GM23338 (cell line): ENCODE results near the gene CIZ1. TPM values are rescaled to one million over a fixed set of nuclear protein-coding genes. Genes with fewer than 3 reads are reported as not detected.
A peak's percentile ranks its signal among the peaks of the same experiment; 100 is the strongest.

Experiments used
- ATAC-seq: fragments of 200-7000 bp; cut with Tn5 transposase; 3 replicates; pipeline ENCODE4 v1.9.1; 2020
- DNase-seq: peaks from one replicate; pipeline ENCODE4 v3.0.0-alpha.2; 2015; ENCODE audit warnings: low spot score
- H2AFZ ChIP-seq: fragments of 200-600 bp; sonication (generic); 2 replicates; pipeline ENCODE4 v1.8.0; 2016; ENCODE audit warnings: antibody characterized with exemption, mild to moderate bottlenecking, moderate library complexity
- H3F3A ChIP-seq: fragments of 200-600 bp; sonication (generic); replicated peaks from 2 replicates; pipeline ENCODE4 v1.8.0; 2017; ENCODE audit warnings: antibody characterized with exemption, mixed run types, low read depth
- H3K27ac ChIP-seq: fragments of 200-600 bp; sonication (generic); 2 replicates; pipeline ENCODE4 v1.6.1; 2016; ENCODE audit warnings: low read depth
- H3K27me3 ChIP-seq: fragments of 200-600 bp; sonication (generic); 2 replicates; pipeline ENCODE4 v1.8.0; 2016; ENCODE audit warnings: mild to moderate bottlenecking, mixed run types, moderate library complexity; ENCODE audit not compliant: insufficient read depth
- H3K36me3 ChIP-seq: fragments of 200-600 bp; sonication (generic); 2 replicates; pipeline ENCODE4 v1.8.0; 2016; ENCODE audit warnings: mild to moderate bottlenecking; ENCODE audit not compliant: insufficient read depth
- H3K4me1 ChIP-seq: fragments of 200-600 bp; sonication (generic); 2 replicates; pipeline ENCODE4 v1.8.0; 2016; ENCODE audit warnings: mild to moderate bottlenecking, moderate library complexity; ENCODE audit not compliant: insufficient read depth
- H3K4me2 ChIP-seq: fragments of 200-600 bp; sonication (generic); 2 replicates; pipeline ENCODE4 v1.7.1; 2017; ENCODE audit warnings: mixed run types
- H3K4me3 ChIP-seq: fragments of 200-600 bp; sonication (generic); 2 replicates; pipeline ENCODE4 v1.6.1; 2016; ENCODE audit warnings: mixed run types
- H3K79me2 ChIP-seq: fragments of 200-600 bp; sonication (generic); replicated peaks from 2 replicates; pipeline ENCODE4 v1.8.0; 2017; ENCODE audit warnings: mild to moderate bottlenecking; ENCODE audit not compliant: insufficient read depth
- H3K9me2 ChIP-seq: fragments of 200-600 bp; sonication (generic); 2 replicates; pipeline ENCODE4 v1.8.0; 2017; ENCODE audit not compliant: insufficient read depth
- H4K20me1 ChIP-seq: fragments of 200-600 bp; sonication (generic); replicated peaks from 2 replicates; pipeline ENCODE4 v1.8.0; 2017; ENCODE audit warnings: mild to moderate bottlenecking; ENCODE audit not compliant: insufficient read depth
- H3K27ac Mint-ChIP-seq: 2 replicates; pipeline ENCODE4 v1.8.0; 2020; ENCODE audit warnings: inconsistent platforms, mild to moderate bottlenecking, moderate library complexity, mixed read lengths
- H3K27me3 Mint-ChIP-seq: 3 replicates; pipeline ENCODE4 v1.8.0; 2022; ENCODE audit warnings: low read depth, mild to moderate bottlenecking, moderate library complexity, mixed read lengths, inconsistent platforms; ENCODE audit not compliant: insufficient read depth, poor library complexity
- H3K36me3 Mint-ChIP-seq: 3 replicates; pipeline ENCODE4 v1.8.0; 2021; ENCODE audit warnings: low read depth, mild to moderate bottlenecking, inconsistent platforms, moderate library complexity, mixed read lengths
- H3K4me1 Mint-ChIP-seq: 3 replicates; pipeline ENCODE4 v1.8.0; 2020; ENCODE audit warnings: mild to moderate bottlenecking, inconsistent platforms, mixed read lengths
- H3K4me3 Mint-ChIP-seq: 3 replicates; pipeline ENCODE4 v1.8.0; 2021; ENCODE audit warnings: moderate library complexity, mild to moderate bottlenecking, inconsistent platforms, mixed read lengths
- H3K9me3 Mint-ChIP-seq: 3 replicates; pipeline ENCODE4 v1.8.0; 2020; ENCODE audit warnings: moderate library complexity, mild to moderate bottlenecking, inconsistent platforms, mixed read lengths
- CREB1 ChIP-seq: fragments of 250-450 bp; sonication (Bioruptor Pico); IDR thresholded peaks from 2 replicates; pipeline ENCODE4 v1.5.0; 2020; ENCODE audit warnings: low read depth, mild to moderate bottlenecking, moderate library complexity
- ETS1 ChIP-seq: IDR thresholded peaks from 2 replicates; pipeline ENCODE4 v1.6.1; 2016; ENCODE audit warnings: antibody characterized with exemption
- EZH2 ChIP-seq: fragments of 200-600 bp; sonication (generic); IDR thresholded peaks from one replicate; pipeline ENCODE4 v1.8.0; 2017; ENCODE audit warnings: antibody characterized with exemption, mild to moderate bottlenecking, low read depth; ENCODE audit not compliant: unreplicated experiment
- EZH2phosphoT487 ChIP-seq: fragments of 200-600 bp; sonication (generic); IDR thresholded peaks from one replicate; pipeline ENCODE4 v1.8.1; 2018; ENCODE audit warnings: antibody characterized with exemption; ENCODE audit not compliant: unreplicated experiment
- JUNB ChIP-seq: IDR thresholded peaks from one replicate; pipeline ENCODE4 v1.6.1; 2016; ENCODE audit warnings: antibody characterized with exemption; ENCODE audit not compliant: unreplicated experiment
- NANOG ChIP-seq: IDR thresholded peaks from 2 replicates; pipeline ENCODE4 v1.6.1; 2016; ENCODE audit warnings: antibody characterized with exemption, borderline replicate concordance
- POLR2AphosphoS5 ChIP-seq: IDR thresholded peaks from 2 replicates; pipeline ENCODE4 v1.6.1; 2016; ENCODE audit warnings: antibody characterized with exemption, low read depth
- REST ChIP-seq: IDR thresholded peaks from one replicate; pipeline ENCODE4 v1.6.1; 2018; ENCODE audit warnings: antibody characterized with exemption; ENCODE audit not compliant: unreplicated experiment
- STAT1 ChIP-seq: IDR thresholded peaks from one replicate; pipeline ENCODE4 v1.6.1; 2016; ENCODE audit warnings: antibody characterized with exemption; ENCODE audit not compliant: unreplicated experiment
- ZNF114 ChIP-seq: fragments of 250-450 bp; sonication (Bioruptor Pico); IDR thresholded peaks from 2 replicates; pipeline ENCODE4 v1.5.0; 2020; ENCODE audit warnings: mild to moderate bottlenecking, moderate library complexity
- ZNF331 ChIP-seq: fragments of 250-450 bp; sonication (Bioruptor Pico); IDR thresholded peaks from 2 replicates; pipeline ENCODE4 v1.5.0; 2020; ENCODE audit warnings: low read depth, mild to moderate bottlenecking, moderate library complexity
- polyA plus RNA-seq: library from polyadenylated mRNA; unstranded; fragments of >200 nt; fragmentation: Nextera tagmentation; extraction: Ambion mirVana; gene quantifications from 2 replicates; pipeline ENCODE4 v1.2.1, GENCODE V29; 2016
- total RNA-seq: library from RNA; depleted of rRNA; stranded (reverse); fragments of >200 nt; shearing (Covaris generic); gene quantifications from 2 replicates; pipeline ENCODE4 v1.2.3, GENCODE V29; 2014
- TF ChIP-seq, protein P1 (sequence below), 2 experiments: fragments of 200-600 bp in 1 of 2; sonication (generic) in 1 of 2; conservative IDR thresholded peaks; 2 replicates each; pipeline versions ENCODE4 v1.5.1 to v1.6.1; 2016 to 2017; ENCODE audit warnings: antibody characterized with exemption in 2 of 2, low read depth in 2 of 2, mild to moderate bottlenecking in 2 of 2, moderate library complexity in 1 of 2
- TF ChIP-seq, protein P2 (sequence below): fragments of 250-450 bp; sonication (Bioruptor Pico); IDR thresholded peaks from 2 replicates; pipeline ENCODE4 v1.5.0; 2020; ENCODE audit warnings: mild to moderate bottlenecking, moderate library complexity

The CIZ1 gene
- total and polyA plus RNA-seq, 2 experiments from 2014 or later: 49.6 to 61.4 TPM

DNA sequence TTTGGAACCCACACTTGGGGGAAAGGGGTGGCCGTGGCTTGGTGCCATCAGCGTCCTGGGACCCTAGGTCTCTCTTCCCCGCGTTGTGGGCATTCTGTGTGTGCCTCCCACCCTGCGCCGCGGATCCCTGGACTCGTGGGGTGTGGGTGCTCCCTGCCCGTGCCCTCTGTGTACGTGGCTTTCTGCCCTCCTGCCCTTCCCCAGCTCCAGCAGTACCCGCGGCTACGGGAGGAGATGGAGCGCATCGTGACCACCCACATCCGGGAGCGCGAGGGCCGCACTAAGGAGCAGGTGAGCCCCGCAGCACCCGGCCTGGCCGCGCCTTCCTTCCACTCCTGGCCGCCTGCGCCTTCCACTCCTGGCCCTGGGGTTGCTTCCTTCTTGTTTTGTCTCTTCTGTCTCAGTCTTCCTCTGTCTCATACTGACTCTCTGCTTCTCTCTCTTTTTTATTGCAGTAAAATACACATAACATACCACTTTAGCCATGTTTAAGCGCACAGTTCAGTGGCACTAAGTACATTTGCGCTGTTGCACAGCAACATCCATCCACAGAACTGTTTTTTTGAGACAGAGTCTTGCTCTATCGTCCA, 42.5 kb upstream of the CIZ1 start:
- H3K4me3 ChIP-seq: no peak overlapping the region
- peaks cover 5% of the 10 kb centered on the region for H3K36me3 Mint-ChIP-seq
- no peaks in the 10 kb centered on the region; the same call in 2 of the 3 replicates for H3K4me1 Mint-ChIP-seq
- H3K9me2 ChIP-seq: no peaks in the 10 kb centered on the region
- H3K27me3 Mint-ChIP-seq: peaks cover 6% of the 10 kb centered on the region
- H3F3A ChIP-seq: no peaks in the 10 kb centered on the region
- H2AFZ ChIP-seq: no peak overlapping the region
- no peak overlapping the region for H3K4me2 ChIP-seq
- ATAC-seq (peak; percentile 42), DNase-seq (no peak)
- H3K79me2 ChIP-seq: no peaks in the 10 kb centered on the region
- TF ChIP-seq JUNB (no peak), ZNF114 (CRISPR knock-in tag) (no peak), ETS1 (no peak), ZNF331 (CRISPR knock-in tag) (no peak), NANOG (no peak), EZH2 (no peak), REST (no peak), CREB1 (CRISPR knock-in tag) (no peak), EZH2phosphoT487 (no peak), POLR2AphosphoS5 (no peak; the same call in 1 of the 2 replicates), STAT1 (no peak)
- TF ChIP-seq, protein P1, sequence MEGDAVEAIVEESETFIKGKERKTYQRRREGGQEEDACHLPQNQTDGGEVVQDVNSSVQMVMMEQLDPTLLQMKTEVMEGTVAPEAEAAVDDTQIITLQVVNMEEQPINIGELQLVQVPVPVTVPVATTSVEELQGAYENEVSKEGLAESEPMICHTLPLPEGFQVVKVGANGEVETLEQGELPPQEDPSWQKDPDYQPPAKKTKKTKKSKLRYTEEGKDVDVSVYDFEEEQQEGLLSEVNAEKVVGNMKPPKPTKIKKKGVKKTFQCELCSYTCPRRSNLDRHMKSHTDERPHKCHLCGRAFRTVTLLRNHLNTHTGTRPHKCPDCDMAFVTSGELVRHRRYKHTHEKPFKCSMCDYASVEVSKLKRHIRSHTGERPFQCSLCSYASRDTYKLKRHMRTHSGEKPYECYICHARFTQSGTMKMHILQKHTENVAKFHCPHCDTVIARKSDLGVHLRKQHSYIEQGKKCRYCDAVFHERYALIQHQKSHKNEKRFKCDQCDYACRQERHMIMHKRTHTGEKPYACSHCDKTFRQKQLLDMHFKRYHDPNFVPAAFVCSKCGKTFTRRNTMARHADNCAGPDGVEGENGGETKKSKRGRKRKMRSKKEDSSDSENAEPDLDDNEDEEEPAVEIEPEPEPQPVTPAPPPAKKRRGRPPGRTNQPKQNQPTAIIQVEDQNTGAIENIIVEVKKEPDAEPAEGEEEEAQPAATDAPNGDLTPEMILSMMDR (conservative IDR thresholded peaks at IDR 0.05; ENCODE audit: low read depth in 2 of 2): no peak
- TF ChIP-seq, protein P2, sequence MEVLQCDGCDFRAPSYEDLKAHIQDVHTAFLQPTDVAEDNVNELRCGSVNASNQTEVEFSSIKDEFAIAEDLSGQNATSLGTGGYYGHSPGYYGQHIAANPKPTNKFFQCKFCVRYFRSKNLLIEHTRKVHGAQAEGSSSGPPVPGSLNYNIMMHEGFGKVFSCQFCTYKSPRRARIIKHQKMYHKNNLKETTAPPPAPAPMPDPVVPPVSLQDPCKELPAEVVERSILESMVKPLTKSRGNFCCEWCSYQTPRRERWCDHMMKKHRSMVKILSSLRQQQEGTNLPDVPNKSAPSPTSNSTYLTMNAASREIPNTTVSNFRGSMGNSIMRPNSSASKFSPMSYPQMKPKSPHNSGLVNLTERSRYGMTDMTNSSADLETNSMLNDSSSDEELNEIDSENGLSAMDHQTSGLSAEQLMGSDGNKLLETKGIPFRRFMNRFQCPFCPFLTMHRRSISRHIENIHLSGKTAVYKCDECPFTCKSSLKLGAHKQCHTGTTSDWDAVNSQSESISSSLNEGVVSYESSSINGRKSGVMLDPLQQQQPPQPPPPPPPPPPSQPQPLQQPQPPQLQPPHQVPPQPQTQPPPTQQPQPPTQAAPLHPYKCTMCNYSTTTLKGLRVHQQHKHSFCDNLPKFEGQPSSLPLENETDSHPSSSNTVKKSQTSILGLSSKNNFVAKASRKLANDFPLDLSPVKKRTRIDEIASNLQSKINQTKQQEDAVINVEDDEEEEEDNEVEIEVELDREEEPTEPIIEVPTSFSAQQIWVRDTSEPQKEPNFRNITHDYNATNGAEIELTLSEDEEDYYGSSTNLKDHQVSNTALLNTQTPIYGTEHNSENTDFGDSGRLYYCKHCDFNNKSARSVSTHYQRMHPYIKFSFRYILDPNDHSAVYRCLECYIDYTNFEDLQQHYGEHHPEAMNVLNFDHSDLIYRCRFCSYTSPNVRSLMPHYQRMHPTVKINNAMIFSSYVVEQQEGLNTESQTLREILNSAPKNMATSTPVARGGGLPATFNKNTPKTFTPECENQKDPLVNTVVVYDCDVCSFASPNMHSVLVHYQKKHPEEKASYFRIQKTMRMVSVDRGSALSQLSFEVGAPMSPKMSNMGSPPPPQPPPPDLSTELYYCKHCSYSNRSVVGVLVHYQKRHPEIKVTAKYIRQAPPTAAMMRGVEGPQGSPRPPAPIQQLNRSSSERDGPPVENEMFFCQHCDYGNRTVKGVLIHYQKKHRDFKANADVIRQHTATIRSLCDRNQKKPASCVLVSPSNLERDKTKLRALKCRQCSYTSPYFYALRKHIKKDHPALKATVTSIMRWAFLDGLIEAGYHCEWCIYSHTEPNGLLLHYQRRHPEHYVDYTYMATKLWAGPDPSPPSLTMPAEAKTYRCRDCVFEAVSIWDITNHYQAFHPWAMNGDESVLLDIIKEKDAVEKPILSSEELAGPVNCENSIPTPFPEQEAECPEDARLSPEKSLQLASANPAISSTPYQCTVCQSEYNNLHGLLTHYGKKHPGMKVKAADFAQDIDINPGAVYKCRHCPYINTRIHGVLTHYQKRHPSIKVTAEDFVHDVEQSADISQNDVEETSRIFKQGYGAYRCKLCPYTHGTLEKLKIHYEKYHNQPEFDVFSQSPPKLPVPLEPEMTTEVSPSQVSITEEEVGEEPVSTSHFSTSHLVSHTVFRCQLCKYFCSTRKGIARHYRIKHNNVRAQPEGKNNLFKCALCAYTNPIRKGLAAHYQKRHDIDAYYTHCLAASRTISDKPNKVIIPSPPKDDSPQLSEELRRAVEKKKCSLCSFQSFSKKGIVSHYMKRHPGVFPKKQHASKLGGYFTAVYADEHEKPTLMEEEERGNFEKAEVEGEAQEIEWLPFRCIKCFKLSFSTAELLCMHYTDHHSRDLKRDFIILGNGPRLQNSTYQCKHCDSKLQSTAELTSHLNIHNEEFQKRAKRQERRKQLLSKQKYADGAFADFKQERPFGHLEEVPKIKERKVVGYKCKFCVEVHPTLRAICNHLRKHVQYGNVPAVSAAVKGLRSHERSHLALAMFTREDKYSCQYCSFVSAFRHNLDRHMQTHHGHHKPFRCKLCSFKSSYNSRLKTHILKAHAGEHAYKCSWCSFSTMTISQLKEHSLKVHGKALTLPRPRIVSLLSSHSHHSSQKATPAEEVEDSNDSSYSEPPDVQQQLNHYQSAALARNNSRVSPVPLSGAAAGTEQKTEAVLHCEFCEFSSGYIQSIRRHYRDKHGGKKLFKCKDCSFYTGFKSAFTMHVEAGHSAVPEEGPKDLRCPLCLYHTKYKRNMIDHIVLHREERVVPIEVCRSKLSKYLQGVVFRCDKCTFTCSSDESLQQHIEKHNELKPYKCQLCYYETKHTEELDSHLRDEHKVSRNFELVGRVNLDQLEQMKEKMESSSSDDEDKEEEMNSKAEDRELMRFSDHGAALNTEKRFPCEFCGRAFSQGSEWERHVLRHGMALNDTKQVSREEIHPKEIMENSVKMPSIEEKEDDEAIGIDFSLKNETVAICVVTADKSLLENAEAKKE: no peak
- H3K4me1 ChIP-seq: no peaks in the 10 kb centered on the region
- H3K27ac Mint-ChIP-seq: no peak overlapping the region
- no peak overlapping the region for H3K27ac ChIP-seq
- H4K20me1 ChIP-seq: no peaks in the 10 kb centered on the region
- H3K9me3 Mint-ChIP-seq: no peaks in the 10 kb centered on the region
- no peaks in the 10 kb centered on the region for H3K27me3 ChIP-seq
- no peak overlapping the region; the same call in 2 of the 3 replicates for H3K4me3 Mint-ChIP-seq
- H3K36me3 ChIP-seq: no peaks in the 10 kb centered on the region
